NB4 (cell line): ENCODE results near the gene AEBP2.

Source experiments
- DNase-seq: peaks from one replicate; pipeline ENCODE4 v3.0.0; 2010; ENCODE audit warnings: low read depth
- H3K4me3 ChIP-seq: one replicate; pipeline ENCODE4 v1.5.1; 2011; ENCODE audit warnings: mild to moderate bottlenecking, low read depth, low read length, moderate library complexity
- CTCF ChIP-seq: IDR thresholded peaks from one replicate; pipeline ENCODE4 v1.5.1; 2012; ENCODE audit warnings: low read depth, low read length
- MAX ChIP-seq: IDR thresholded peaks from 2 replicates; pipeline ENCODE4 v1.6.1; 2011; ENCODE audit warnings: low read depth, low read length
- MYC ChIP-seq: IDR thresholded peaks from 2 replicates; pipeline ENCODE4 v1.6.1; 2011; ENCODE audit warnings: low read depth, low read length
- POLR2A ChIP-seq: IDR thresholded peaks from 2 replicates; pipeline ENCODE4 v1.6.1; 2011; ENCODE audit warnings: mild to moderate bottlenecking; ENCODE audit not compliant: insufficient read length; ENCODE audit errors: extremely low read depth

The AEBP2 gene

GRCh38 chr12:19525274-19525673, 86.0 kb downstream of the AEBP2 start:
- no peak overlapping the region for H3K4me3 ChIP-seq
- no peak for TF ChIP-seq MAX
- no peak for TF ChIP-seq POLR2A
- TF ChIP-seq MYC: no peak
- TF ChIP-seq CTCF: no peak
- DNase-seq: no peak

GRCh38 chr12:19527866-19528265, 88.6 kb downstream of the AEBP2 start:
- no peak overlapping the region for H3K4me3 ChIP-seq
- TF ChIP-seq MAX: no peak
- no peak for TF ChIP-seq CTCF
- no peak for TF ChIP-seq POLR2A
- TF ChIP-seq MYC: no peak
- no peak for DNase-seq

GRCh38 chr12:19528750-19529149, 89.5 kb downstream of the AEBP2 start:
- TF ChIP-seq MYC: no peak
- TF ChIP-seq POLR2A: no peak
- no peak for TF ChIP-seq MAX
- TF ChIP-seq CTCF: no peak

GRCh38 chr12:19529951-19530636, 90.8 kb downstream of the AEBP2 start:
- H3K4me3 ChIP-seq: no peak overlapping the region
- DNase-seq: no peak
- no peak for TF ChIP-seq POLR2A
- no peak for TF ChIP-seq MYC
- TF ChIP-seq CTCF: no peak
- TF ChIP-seq MAX: no peak

More at GRCh38 chr12:19528750-19529149, 89.5 kb downstream of the AEBP2 start:
- no peak for DNase-seq
- no peak overlapping the region for H3K4me3 ChIP-seq

- H3K4me3 ChIP-seq: no peak overlapping the region
- TF ChIP-seq CTCF (no peak), POLR2A (no peak), MYC (no peak), MAX (no peak)
- DNase-seq: no peak
Measured at GRCh38 chr12:19530637-19531023, 91.3 kb downstream of the AEBP2 start.
